Peyer's patch (tissue), 4 donors: Measurements from ENCODE around the gene EPHA7. TPM values are rescaled to one million over a fixed set of nuclear protein-coding genes. Genes with fewer than 3 reads are reported as not detected.

Experiments
- DNase-seq, 3 donors: peaks; one replicate each; pipeline ENCODE4 v3.0.0-alpha.2; 2017 to 2019
- H3K27ac ChIP-seq, 4 donors: fragments of 200-600 bp; sonication (generic); one replicate each; pipeline ENCODE4 v1.5.1; 2016 to 2019
- H3K27me3 ChIP-seq, 2 donors: fragments of 200-600 bp; sonication (generic); one replicate each; pipeline ENCODE4 v1.5.1; 2019
- H3K36me3 ChIP-seq, 3 donors: fragments of 200-600 bp; sonication (generic); one replicate each; pipeline ENCODE4 v1.5.1; 2016 to 2019
- H3K4me1 ChIP-seq, 4 donors: fragments of 200-600 bp; sonication (generic); one replicate each; pipeline ENCODE4 v1.5.1; 2016 to 2019
- H3K4me3 ChIP-seq, 4 donors: fragments of 200-600 bp; sonication (generic); 1 replicate in 3 of 4; 2 replicates in 1 of 4; pipeline ENCODE4 v1.5.1; 2016 to 2019; ENCODE audit warnings: mild to moderate bottlenecking in 1 of 4
- H3K9me3 ChIP-seq, 4 donors: fragments of 200-600 bp; sonication (generic); one replicate each; pipeline ENCODE4 v1.5.1; 2016 to 2019; ENCODE audit warnings: mild to moderate bottlenecking in 1 of 4
- CTCF ChIP-seq, 6 experiments: fragments of 450-650 bp in 4 of 6; fragments of 200-600 bp in 2 of 6; sonication (generic) in 1 of 6; IDR thresholded peaks; one replicate each; pipeline ENCODE4 v1.5.1; 2017 to 2019; ENCODE audit warnings: antibody characterized with exemption in 6 of 6, mild to moderate bottlenecking in 3 of 6, moderate library complexity in 1 of 6
- POLR2A ChIP-seq, 2 donors: fragments of 450-650 bp; IDR thresholded peaks; one replicate each; pipeline ENCODE4 v1.5.1; 2017; ENCODE audit warnings: antibody characterized with exemption in 2 of 2, mild to moderate bottlenecking in 2 of 2, moderate library complexity in 2 of 2
- total RNA-seq, 4 donors: library from RNA; depleted of rRNA; stranded (reverse); fragments of >200 nt; gene quantifications; one replicate each; pipeline ENCODE4 v1.1.0, GENCODE V29; 2016

The EPHA7 gene
- total RNA-seq, 4 donors from 2014 or later: 1.5 to 6.6 (median 3.9) TPM; not detected in 1

- TF ChIP-seq POLR2A (IDR thresholded peaks at IDR 0.05) (no peak), CTCF (IDR thresholded peaks at IDR 0.05) (no peak)
- Histone ChIP-seq H3K4me1 (no peaks in the 10 kb centered on the region), H3K27me3 (no peaks in the 10 kb centered on the region), H3K36me3 (no peaks in the 10 kb centered on the region), H3K4me3 (no peak overlapping the region), H3K27ac (no peak overlapping the region), H3K9me3 (no peaks in the 10 kb centered on the region)
- no peak for DNase-seq
Measured at GRCh38 chr6:93323630-93324029, 95.7 kb downstream of the EPHA7 start.

DNA sequence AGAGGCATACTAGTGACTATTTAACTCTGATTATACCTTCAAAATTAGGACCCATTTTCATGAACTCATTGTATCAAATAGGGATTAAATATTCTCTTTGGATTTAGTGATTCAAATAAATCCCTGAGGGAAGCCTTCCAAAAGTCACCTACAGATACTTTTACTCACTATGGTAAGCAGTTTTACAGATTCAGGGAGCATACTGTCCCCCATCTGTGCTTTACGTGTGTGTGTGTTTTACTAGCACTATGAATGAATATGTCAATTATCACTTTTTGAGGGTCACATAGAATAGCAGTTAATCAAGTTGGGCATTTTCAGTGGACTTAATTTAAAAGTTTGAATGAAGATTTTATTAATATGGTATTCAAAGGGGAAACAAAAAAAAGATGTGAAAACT is 96.7 kb downstream of the EPHA7 start:
- H3K27ac ChIP-seq: no peak overlapping the region
- H3K4me1 ChIP-seq: no peaks in the 10 kb centered on the region
- no peak for TF ChIP-seq CTCF (IDR thresholded peaks at IDR 0.05)
- no peak for TF ChIP-seq POLR2A (IDR thresholded peaks at IDR 0.05)
- no peaks in the 10 kb centered on the region for H3K9me3 ChIP-seq
- H3K4me3 ChIP-seq: no peak overlapping the region
- H3K36me3 ChIP-seq: no peaks in the 10 kb centered on the region
- no peak for DNase-seq
- no peaks in the 10 kb centered on the region for H3K27me3 ChIP-seq

DNA sequence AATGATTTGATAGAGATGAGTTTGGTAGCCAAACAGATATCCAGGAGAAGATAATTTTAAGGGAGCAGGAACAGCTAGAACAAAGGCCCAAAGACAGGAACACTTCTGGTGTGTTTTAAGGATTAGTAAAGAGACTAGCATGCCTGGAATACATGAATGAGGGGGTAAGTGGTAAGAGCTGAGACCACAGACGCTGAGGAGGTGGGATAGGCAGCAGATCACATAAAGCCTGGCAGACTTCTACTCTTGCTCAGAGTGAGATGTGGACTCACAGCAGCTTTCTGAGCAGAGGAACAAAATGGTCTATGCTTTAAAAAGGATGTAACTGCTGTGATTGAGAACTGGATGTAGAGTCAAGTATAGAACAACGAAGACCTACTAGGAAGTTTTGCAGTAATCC is 100.1 kb downstream of the EPHA7 start:
- H3K27ac ChIP-seq: no peak overlapping the region
- no peak for TF ChIP-seq CTCF (IDR thresholded peaks at IDR 0.05)
- TF ChIP-seq POLR2A (IDR thresholded peaks at IDR 0.05): no peak
- H3K4me1 ChIP-seq: no peaks in the 10 kb centered on the region
- no peaks in the 10 kb centered on the region for H3K36me3 ChIP-seq
- H3K9me3 ChIP-seq: no peaks in the 10 kb centered on the region
- H3K27me3 ChIP-seq: no peaks in the 10 kb centered on the region
- DNase-seq: no peak
- H3K4me3 ChIP-seq: no peak overlapping the region

GRCh38 chr6:93318121-93318520 is 101.2 kb downstream of the EPHA7 start:
- TF ChIP-seq POLR2A (IDR thresholded peaks at IDR 0.05) (no peak), CTCF (IDR thresholded peaks at IDR 0.05) (no peak)
- no peak overlapping the region for H3K4me3 ChIP-seq
- no peak overlapping the region for H3K27ac ChIP-seq
- H3K36me3 ChIP-seq: no peaks in the 10 kb centered on the region
- no peaks in the 10 kb centered on the region for H3K27me3 ChIP-seq
- H3K4me1 ChIP-seq: no peaks in the 10 kb centered on the region
- no peaks in the 10 kb centered on the region for H3K9me3 ChIP-seq
- no peak for DNase-seq

DNA sequence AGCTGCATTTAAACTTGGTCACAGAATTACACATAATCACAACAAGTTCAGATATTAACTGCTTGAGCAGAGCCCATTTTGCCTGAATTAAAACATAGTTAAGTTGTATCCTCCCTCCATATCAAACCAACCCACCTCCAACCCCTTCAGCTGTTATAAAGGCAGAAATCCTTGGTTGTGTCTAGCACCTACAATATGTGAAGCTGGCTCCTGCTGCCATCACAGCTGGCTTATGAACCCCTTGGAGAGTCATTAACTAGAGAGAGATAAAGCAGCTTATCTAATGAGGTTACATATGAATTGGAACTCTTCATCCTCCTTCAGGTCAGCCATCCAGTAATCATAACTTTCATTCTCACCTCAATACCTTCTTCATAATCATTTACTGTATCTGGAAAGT is 101.8 kb downstream of the EPHA7 start:
- DNase-seq: no peak
- Histone ChIP-seq H3K9me3 (no peaks in the 10 kb centered on the region), H3K36me3 (no peaks in the 10 kb centered on the region), H3K4me3 (no peak overlapping the region), H3K27me3 (no peaks in the 10 kb centered on the region), H3K4me1 (no peaks in the 10 kb centered on the region), H3K27ac (no peak overlapping the region)
- no peak for TF ChIP-seq POLR2A (IDR thresholded peaks at IDR 0.05)
- no peak for TF ChIP-seq CTCF (IDR thresholded peaks at IDR 0.05)
